ENCODE results near the gene NFASC.

The NFASC gene

DNA sequence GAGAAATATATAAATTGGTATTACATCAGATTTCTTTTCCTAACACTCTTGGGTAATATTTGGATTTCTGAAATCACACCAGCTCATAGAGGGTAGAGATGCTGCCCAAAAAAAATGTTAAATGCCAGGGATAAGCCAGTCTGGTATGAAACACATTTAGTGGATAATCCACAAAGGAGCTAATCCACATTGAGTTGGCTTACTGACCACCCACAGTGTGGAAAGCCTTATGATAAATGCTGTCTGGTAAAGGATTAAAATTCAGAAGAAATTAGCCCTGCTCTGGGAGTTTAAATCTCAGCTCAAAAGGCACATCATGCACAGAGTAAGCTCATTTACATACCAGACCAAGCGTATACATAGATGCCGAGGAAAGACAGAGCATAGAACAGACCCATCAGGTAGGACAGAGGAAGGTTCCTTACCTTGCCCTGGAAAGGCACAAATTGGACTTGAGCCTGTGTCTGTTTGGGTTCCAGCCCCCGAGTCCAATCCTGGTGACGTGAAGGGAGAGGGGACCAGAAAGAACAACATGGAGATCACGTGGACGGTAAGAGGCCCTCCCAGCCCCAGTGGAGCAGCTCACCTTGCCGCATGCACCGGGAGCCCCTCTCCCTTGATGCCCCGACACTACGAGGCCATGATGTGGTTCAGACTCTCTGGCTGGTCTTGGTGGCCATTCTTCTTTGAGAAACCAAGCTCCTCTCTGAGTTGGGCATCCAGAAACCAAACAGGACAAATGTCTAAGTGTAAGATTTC lies 109.4 kb downstream of the NFASC start:
- no peak for DNase-seq (ENCODE audit: low read depth, low spot score)

- no peak for DNase-seq (ENCODE audit: low read depth, low spot score)
These were observed 110.3 kb downstream of the NFASC start for GRCh38 chr1:204980840-204981405.

GRCh38 chr1:204983136-204983535 lies 112.5 kb downstream of the NFASC start:
- DNase-seq (ENCODE audit: low read depth, low spot score), result no peak

- DNase-seq (ENCODE audit: low read depth, low spot score), result no peak
These were observed 113.2 kb downstream of the NFASC start for GRCh38 chr1:204983881-204984280.

DNA sequence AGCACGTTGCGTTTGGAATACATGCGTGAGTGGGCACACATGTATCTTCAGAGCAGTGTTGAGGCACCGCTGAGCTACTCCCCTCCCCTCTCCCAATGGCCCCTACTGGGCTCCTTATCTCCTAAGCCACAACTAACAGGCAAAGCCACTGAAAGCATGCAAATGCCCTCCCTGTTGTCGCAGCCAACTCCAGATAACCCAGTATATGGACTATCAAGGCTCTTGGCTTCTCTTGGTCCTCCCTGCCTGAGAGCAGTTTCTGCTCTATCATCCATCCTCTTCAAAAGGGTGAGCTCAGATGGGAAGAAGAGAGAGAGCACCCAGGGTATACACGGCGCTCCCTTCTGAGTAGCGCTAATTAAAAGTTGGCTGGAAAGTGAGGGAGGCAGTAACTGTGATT lies 113.8 kb downstream of the NFASC start:
- no peak for DNase-seq (ENCODE audit: low read depth, low spot score)

GRCh38 chr1:204986181-204986580 lies 115.5 kb downstream of the NFASC start:
- no peak for DNase-seq (ENCODE audit: low read depth, low spot score)

GRCh38 chr1:204987689-204988088 lies 117.0 kb downstream of the NFASC start:
- no peak for DNase-seq (ENCODE audit: low read depth, low spot score)

DNA sequence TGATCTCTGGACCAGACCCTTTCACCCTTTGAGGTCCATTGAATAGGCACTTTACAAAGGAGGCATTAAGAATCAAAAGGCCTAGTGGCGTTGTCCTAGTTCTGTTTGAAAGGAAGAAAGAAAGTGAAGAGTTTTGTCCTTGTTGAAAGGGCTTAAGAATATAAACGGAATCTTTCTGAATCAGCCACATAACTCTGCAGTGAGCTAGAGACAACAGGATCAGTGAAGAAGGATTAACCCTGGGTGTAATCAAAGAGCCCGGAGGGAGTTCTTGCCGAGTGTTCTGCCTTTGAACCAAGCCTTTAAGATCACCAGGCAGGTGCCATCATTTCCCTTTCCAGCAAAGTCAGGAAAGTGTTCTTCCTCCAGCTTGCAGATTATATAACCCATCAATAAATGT lies 117.5 kb downstream of the NFASC start:
- DNase-seq (ENCODE audit: low read depth, low spot score), result no peak

DNA sequence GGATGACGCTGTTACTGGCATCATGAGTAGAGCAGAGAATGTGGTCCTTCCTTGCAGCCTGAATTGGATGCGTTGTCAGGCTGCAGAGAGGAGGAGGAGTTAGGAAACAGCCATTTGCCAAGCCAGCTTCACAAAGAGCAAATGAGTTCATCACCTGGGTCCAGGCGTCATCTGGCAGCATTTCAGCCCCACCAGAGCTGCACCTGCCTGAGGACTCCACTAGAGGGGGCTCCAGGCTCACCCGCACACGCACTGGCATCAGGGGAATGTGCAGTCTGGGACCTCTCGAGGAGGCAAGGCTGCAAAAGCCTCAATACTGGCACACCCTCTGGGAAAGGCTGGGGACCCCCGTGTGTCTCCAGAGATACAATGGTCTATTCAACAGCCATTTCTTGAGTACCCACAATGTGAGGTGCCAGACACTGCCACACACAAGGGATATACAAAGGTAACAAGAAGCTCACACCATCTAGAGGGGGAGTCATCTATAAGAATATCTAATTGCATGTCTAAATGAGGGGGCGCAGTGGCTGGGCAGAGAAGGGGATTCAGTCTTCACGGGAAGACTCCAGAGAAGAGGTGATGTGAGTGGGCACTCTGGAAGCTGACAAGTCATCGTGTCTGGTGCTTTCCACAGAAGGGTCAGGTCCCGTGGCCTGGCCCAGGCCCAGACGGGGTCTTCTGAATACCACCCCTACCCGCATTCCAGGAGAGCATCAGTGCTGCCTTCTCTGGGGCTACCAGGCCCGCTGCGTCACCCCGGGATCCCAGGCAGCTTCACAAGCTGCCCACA lies 118.8 kb downstream of the NFASC start:
- DNase-seq (ENCODE audit: low read depth, low spot score), result peak; percentile 48

- DNase-seq (ENCODE audit: low read depth, low spot score), result no peak
These were observed 119.5 kb downstream of the NFASC start for GRCh38 chr1:204990059-204990664.

- DNase-seq (ENCODE audit: low read depth, low spot score), result no peak
These were observed 120.2 kb downstream of the NFASC start for GRCh38 chr1:204990721-204991341.

DNA sequence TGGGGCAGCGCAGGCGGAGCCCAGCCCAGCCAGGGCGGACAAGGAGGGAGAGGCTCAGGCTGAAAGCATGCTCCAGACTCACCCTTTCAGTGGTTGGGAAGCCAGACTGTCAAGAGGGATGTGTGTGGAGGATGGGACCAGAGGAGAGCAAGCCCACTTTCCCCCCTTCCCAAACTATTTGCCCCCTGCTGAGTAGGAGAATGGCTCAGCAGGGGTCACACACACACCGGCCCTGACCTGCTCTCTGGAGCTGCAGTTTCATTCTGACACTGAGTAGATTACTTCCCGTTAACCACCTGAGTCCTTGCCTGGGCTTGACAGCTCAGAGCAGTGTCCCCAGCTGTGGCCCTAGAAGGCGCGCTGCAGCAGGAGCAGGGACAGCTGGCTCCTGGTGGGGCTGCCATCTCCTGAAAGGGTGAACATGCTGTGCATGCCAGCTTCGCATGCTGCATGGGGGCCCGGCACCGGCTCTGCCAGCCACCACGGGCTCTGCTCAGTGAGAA lies 120.7 kb downstream of the NFASC start:
- DNase-seq (ENCODE audit: low read depth, low spot score), result peak; percentile 52

GRCh38 chr1:204992201-204992997 lies 121.7 kb downstream of the NFASC start:
- DNase-seq (ENCODE audit: low read depth, low spot score), result no peak

DNA sequence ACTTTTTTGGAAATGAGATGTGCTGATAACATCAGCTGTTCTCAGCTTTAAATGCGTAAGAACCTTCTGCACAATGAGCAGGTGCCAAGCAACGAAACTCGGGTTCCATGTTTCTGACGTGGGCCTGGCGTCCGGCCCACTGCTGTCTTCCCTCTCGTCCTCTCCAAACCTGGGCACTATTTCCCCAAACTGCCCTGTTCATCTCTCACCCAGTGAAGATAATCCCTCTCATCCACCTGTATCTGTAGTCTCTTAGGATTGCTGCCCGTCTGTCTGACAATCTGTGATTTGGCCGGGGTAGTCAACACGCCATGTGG lies 122.3 kb downstream of the NFASC start:
- DNase-seq (ENCODE audit: low read depth, low spot score), result no peak

DNA sequence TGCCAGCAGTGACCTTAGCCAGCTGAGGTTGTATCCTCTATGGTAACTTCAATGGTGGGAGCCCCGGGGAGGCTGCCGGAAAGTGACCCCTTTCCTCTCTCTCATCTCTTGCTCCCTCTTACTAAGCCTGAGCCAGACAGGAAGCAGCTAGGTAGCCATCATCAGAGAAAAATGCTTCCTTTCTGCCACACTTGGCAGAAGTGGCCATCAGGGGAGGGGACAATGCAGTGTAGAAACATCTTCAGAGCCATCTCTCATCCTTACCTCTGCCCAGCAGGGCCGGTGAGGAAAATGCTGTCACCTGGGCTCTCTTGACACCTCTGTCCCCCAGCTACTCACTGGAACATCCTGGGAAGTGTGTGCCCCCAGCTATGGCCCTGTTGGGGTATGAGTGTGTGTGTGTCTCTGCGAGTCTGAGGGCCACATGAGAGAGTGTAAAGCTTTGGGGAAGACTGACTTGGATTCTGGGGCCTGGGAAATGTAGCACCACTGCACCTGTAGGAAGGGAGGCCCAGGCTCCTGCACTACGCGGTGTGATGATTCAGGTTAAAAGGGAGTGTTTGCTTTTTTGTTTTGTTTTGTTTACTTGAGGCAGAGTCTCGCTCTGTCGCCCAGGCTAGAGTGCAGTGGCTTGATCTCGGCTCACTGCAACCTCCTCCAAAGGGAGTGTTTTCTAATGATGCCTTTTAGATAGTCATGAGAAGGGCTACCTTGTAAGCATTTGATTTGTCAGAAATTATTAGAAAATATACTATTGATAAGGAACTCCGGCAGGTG lies 123.6 kb downstream of the NFASC start:
- DNase-seq (ENCODE audit: low read depth, low spot score), result no peak

- no peak for DNase-seq (ENCODE audit: low read depth, low spot score)
These were observed 126.3 kb downstream of the NFASC start for GRCh38 chr1:204996981-204997380.

- DNase-seq (ENCODE audit: low read depth, low spot score), result no peak
These were observed 127.1 kb downstream of the NFASC start for GRCh38 chr1:204997591-204998355.

DNA sequence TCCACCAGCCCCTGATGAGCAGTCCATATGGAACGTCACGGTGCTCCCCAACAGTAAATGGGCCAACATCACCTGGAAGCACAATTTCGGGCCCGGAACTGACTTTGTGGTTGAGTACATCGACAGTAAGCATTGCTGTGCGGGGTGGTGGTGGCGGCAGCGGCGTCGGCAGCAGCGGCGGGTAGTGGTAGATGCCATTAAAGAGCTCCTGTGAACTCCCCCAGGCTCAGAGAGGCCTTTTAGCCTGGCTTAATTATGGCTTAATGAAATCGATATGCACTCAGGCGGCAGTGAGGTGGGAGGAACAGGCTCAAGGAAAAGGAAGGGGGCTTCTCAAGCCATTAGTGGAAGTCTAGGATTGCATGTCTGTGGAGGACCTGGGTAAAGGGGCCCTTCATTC lies 130.5 kb downstream of the NFASC start:
- DNase-seq (ENCODE audit: low read depth, low spot score), result no peak

- DNase-seq (ENCODE audit: low read depth, low spot score), result no peak
These were observed 132.0 kb downstream of the NFASC start for GRCh38 chr1:205002705-205003104.

Measured in iPS DF 19.7 (cell line).